MM.1S (cell line): Measurements from ENCODE around the gene KIAA1328.

Source experiments
- CTCF ChIP-seq: fragments of 300-600 bp; sonication (generic); IDR thresholded peaks from 2 replicates; pipeline ENCODE4 v1.5.1; 2016; ENCODE audit warnings: antibody characterized with exemption, low read length, mixed read lengths
- EZH2 ChIP-seq: fragments of 300-600 bp; sonication (generic); optimal IDR thresholded peaks from 2 replicates; pipeline ENCODE3; 2017; ENCODE audit warnings: low read depth, mild to moderate bottlenecking, antibody characterized with exemption, low read length, mixed read lengths
- EZH2phosphoT487 ChIP-seq: fragments of 300-600 bp; sonication (generic); IDR thresholded peaks from 2 replicates; pipeline ENCODE4 v1.6.1; 2018; ENCODE audit warnings: antibody characterized with exemption, low read length

GRCh38 chr18:37248281-37248680 lies 419.4 kb downstream of the KIAA1328 start:
- TF ChIP-seq CTCF, result no peak
- TF ChIP-seq EZH2phosphoT487, result no peak
- TF ChIP-seq EZH2, result no peak
